ENCODE data around the gene TACR1.

Gene TACR1

GRCh38 chr2:75018162-75018561, 181.2 kb downstream of the TACR1 start:
- Histone ChIP-seq H3K36me3 (ENCODE audit: control insufficient read depth, insufficient read depth, low read length) (no peaks in the 10 kb centered on the region), H3K4me3 (ENCODE audit: low read length) (no peak overlapping the region), H3K9ac (ENCODE audit: low read length) (no peak overlapping the region)

DNA sequence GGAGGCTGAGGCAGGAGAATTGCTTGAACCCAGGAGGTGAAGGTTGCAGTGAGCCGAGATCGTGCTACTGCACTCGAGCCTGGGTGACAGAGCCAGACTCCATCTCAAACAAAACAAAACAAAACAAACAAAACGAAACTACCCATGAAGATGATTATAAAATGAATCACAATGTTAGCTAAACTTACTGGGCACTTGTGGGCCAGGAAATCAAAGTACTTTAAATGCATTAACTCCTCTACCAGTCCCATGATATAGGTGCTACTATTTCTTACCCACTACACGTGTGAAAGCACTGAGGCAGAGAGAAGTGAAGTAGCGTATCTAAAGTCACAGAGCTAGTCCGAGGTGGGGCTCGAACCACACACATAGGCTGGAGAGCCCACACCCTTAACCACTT, 187.2 kb downstream of the TACR1 start:
- H3K36me3 ChIP-seq (ENCODE audit: control insufficient read depth, insufficient read depth, low read length), result no peaks in the 10 kb centered on the region
- H3K27me3 ChIP-seq (ENCODE audit: control insufficient read depth, insufficient read depth, low read length), result no peaks in the 10 kb centered on the region
- no peaks in the 10 kb centered on the region for H3K9me3 ChIP-seq (ENCODE audit: control insufficient read depth, low read length)
- no peaks in the 10 kb centered on the region for H3K4me1 ChIP-seq (ENCODE audit: control insufficient read depth, insufficient read depth, low read length)
- H3K4me3 ChIP-seq (ENCODE audit: low read length), result no peak overlapping the region
- no peak overlapping the region for H3K9ac ChIP-seq (ENCODE audit: low read length)

More at GRCh38 chr2:75018162-75018561, 181.2 kb downstream of the TACR1 start:
- no peaks in the 10 kb centered on the region for H3K9me3 ChIP-seq (ENCODE audit: control insufficient read depth, low read length)
- no peaks in the 10 kb centered on the region for H3K4me1 ChIP-seq (ENCODE audit: control insufficient read depth, insufficient read depth, low read length)
- H3K27me3 ChIP-seq (ENCODE audit: control insufficient read depth, insufficient read depth, low read length), result no peaks in the 10 kb centered on the region

GRCh38 chr2:75010571-75010970, 188.7 kb downstream of the TACR1 start:
- Histone ChIP-seq H3K4me3 (ENCODE audit: low read length) (no peak overlapping the region), H3K27me3 (ENCODE audit: control insufficient read depth, insufficient read depth, low read length) (no peaks in the 10 kb centered on the region), H3K4me1 (ENCODE audit: control insufficient read depth, insufficient read depth, low read length) (no peaks in the 10 kb centered on the region), H3K9me3 (ENCODE audit: control insufficient read depth, low read length) (no peaks in the 10 kb centered on the region), H3K9ac (ENCODE audit: low read length) (no peak overlapping the region), H3K36me3 (ENCODE audit: control insufficient read depth, insufficient read depth, low read length) (no peaks in the 10 kb centered on the region)

DNA sequence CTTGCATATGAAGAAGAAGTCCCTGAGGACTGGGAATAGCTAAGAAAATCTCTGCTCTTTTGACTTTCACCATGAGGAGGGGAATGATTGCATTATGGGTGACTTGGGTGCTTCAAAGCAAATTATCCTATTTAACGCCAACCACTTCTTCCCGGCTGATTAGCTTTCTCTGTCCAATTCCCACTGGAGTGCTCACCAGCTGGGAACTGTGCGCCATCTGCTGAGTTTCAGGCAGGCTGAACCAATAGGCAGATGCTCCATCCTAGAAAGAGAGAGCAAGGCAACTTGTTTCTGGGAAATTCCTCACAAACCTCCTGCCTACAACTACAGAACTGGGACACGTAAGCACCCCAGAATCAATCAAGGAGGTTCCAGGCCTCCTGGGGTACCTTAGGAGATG, 191.5 kb downstream of the TACR1 start:
- no peaks in the 10 kb centered on the region for H3K4me1 ChIP-seq (ENCODE audit: control insufficient read depth, insufficient read depth, low read length)
- no peak overlapping the region for H3K9ac ChIP-seq (ENCODE audit: low read length)
- H3K36me3 ChIP-seq (ENCODE audit: control insufficient read depth, insufficient read depth, low read length), result no peaks in the 10 kb centered on the region
- no peaks in the 10 kb centered on the region for H3K27me3 ChIP-seq (ENCODE audit: control insufficient read depth, insufficient read depth, low read length)
- no peaks in the 10 kb centered on the region for H3K9me3 ChIP-seq (ENCODE audit: control insufficient read depth, low read length)
- no peak overlapping the region for H3K4me3 ChIP-seq (ENCODE audit: low read length)

DNA sequence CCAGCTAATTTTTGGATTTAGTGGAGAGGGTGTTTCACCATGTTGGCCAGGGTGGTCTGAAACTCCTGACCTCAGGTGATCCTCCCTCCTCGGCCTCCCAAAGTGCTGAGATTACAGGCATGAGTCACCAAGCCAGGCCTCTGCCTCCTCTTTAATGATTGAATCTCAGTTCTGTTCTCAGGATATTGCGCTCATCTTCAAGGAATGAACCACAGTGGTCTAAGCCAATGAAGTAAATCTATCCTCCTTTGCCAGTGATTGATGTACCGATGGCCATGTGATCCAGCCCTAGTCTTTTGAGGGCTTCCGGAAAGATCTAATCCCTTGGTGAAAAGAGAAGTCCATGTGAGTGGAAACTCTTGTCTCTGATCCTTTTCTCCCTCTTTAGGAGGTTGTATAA, 192.3 kb downstream of the TACR1 start:
- no peaks in the 10 kb centered on the region for H3K36me3 ChIP-seq (ENCODE audit: control insufficient read depth, insufficient read depth, low read length)
- no peaks in the 10 kb centered on the region for H3K27me3 ChIP-seq (ENCODE audit: control insufficient read depth, insufficient read depth, low read length)
- H3K4me3 ChIP-seq (ENCODE audit: low read length), result no peak overlapping the region
- no peaks in the 10 kb centered on the region for H3K4me1 ChIP-seq (ENCODE audit: control insufficient read depth, insufficient read depth, low read length)
- H3K9ac ChIP-seq (ENCODE audit: low read length), result no peak overlapping the region
- no peaks in the 10 kb centered on the region for H3K9me3 ChIP-seq (ENCODE audit: control insufficient read depth, low read length)

GRCh38 chr2:75006041-75006440, 193.3 kb downstream of the TACR1 start:
- Histone ChIP-seq H3K4me3 (ENCODE audit: low read length) (no peak overlapping the region), H3K36me3 (ENCODE audit: control insufficient read depth, insufficient read depth, low read length) (no peaks in the 10 kb centered on the region), H3K9ac (ENCODE audit: low read length) (no peak overlapping the region), H3K4me1 (ENCODE audit: control insufficient read depth, insufficient read depth, low read length) (no peaks in the 10 kb centered on the region), H3K9me3 (ENCODE audit: control insufficient read depth, low read length) (no peaks in the 10 kb centered on the region), H3K27me3 (ENCODE audit: control insufficient read depth, insufficient read depth, low read length) (no peaks in the 10 kb centered on the region)

DNA sequence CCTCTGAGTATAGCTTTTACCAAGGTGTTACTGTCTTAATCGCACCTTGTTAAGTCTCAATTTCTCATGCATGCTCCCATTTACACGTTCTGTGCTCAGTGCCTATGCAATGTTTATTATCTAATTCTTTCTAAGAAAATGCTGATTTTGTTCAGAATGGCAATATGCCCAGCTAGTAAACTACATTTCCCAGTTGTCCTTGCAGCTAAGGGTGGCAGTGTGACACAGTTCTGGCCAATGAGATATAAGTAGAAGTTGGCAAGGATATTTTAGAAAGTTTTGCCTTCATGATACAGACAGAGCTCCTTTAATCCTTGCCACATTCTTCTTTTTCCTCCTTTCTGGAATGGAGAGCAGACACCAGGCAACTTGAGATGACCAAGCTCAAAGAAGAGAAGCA, 195.5 kb downstream of the TACR1 start:
- Histone ChIP-seq H3K4me3 (ENCODE audit: low read length) (no peak overlapping the region), H3K27me3 (ENCODE audit: control insufficient read depth, insufficient read depth, low read length) (no peaks in the 10 kb centered on the region), H3K36me3 (ENCODE audit: control insufficient read depth, insufficient read depth, low read length) (no peaks in the 10 kb centered on the region), H3K4me1 (ENCODE audit: control insufficient read depth, insufficient read depth, low read length) (no peaks in the 10 kb centered on the region), H3K9ac (ENCODE audit: low read length) (no peak overlapping the region), H3K9me3 (ENCODE audit: control insufficient read depth, low read length) (no peaks in the 10 kb centered on the region)

DNA sequence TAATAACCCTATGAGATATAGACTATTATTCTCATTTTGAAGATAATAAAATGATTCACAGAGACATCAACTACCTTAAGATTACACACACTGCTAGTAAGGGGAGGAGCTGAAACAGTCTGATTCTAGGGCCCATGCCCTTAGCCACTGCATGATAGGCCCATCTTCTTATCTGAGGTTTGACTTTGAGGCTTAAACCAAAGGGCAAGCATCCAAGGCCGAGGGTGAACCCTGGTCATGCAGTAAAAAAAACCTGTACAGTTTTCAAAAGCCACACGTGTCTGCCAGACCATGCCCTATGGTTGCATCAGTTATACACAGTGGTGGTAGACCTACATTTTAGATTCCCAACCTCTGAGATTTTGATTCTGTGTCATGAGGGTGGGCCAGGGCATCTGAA, 196.0 kb downstream of the TACR1 start:
- Histone ChIP-seq H3K27me3 (ENCODE audit: control insufficient read depth, insufficient read depth, low read length) (no peaks in the 10 kb centered on the region), H3K36me3 (ENCODE audit: control insufficient read depth, insufficient read depth, low read length) (no peaks in the 10 kb centered on the region)

GRCh38 chr2:75002007-75002406, 197.3 kb downstream of the TACR1 start:
- H3K9me3 ChIP-seq (ENCODE audit: control insufficient read depth, low read length), result no peaks in the 10 kb centered on the region
- no peaks in the 10 kb centered on the region for H3K4me1 ChIP-seq (ENCODE audit: control insufficient read depth, insufficient read depth, low read length)
- H3K4me3 ChIP-seq (ENCODE audit: low read length), result no peak overlapping the region
- H3K27me3 ChIP-seq (ENCODE audit: control insufficient read depth, insufficient read depth, low read length), result no peaks in the 10 kb centered on the region
- H3K9ac ChIP-seq (ENCODE audit: low read length), result no peak overlapping the region
- H3K36me3 ChIP-seq (ENCODE audit: control insufficient read depth, insufficient read depth, low read length), result no peaks in the 10 kb centered on the region

More for the DNA sequence above, 196.0 kb downstream of the TACR1 start:
- no peaks in the 10 kb centered on the region for H3K9me3 ChIP-seq (ENCODE audit: control insufficient read depth, low read length)
- H3K4me3 ChIP-seq (ENCODE audit: low read length), result no peak overlapping the region
- no peaks in the 10 kb centered on the region for H3K4me1 ChIP-seq (ENCODE audit: control insufficient read depth, insufficient read depth, low read length)
- no peak overlapping the region for H3K9ac ChIP-seq (ENCODE audit: low read length)

GRCh38 chr2:74999468-74999867, 199.9 kb downstream of the TACR1 start:
- H3K9me3 ChIP-seq (ENCODE audit: control insufficient read depth, low read length), result no peaks in the 10 kb centered on the region
- H3K27me3 ChIP-seq (ENCODE audit: control insufficient read depth, insufficient read depth, low read length), result no peaks in the 10 kb centered on the region
- H3K4me1 ChIP-seq (ENCODE audit: control insufficient read depth, insufficient read depth, low read length), result no peaks in the 10 kb centered on the region
- no peak overlapping the region for H3K4me3 ChIP-seq (ENCODE audit: low read length)
- H3K36me3 ChIP-seq (ENCODE audit: control insufficient read depth, insufficient read depth, low read length), result no peaks in the 10 kb centered on the region
- no peak overlapping the region for H3K9ac ChIP-seq (ENCODE audit: low read length)
